Natural killer cell (primary cell): ENCODE measurements around the gene GPR42. TPM values are rescaled to one million over a fixed set of nuclear protein-coding genes. Genes with fewer than 3 reads are reported as not detected.
"Not testable (repeated sequence)": the region's sequence is repeated elsewhere in the genome, so short reads cannot be mapped to it uniquely, and the experiment has no call there.

ENCODE experiments used
- ATAC-seq, 3 donors: fragments of 150-1000 bp in 2 of 3; fragments of 200-7000 bp in 1 of 3; cut with Tn5 transposase; 1 replicate in 1 of 3; 2 replicates in 2 of 3; pipeline ENCODE4 v1.10.0; 2021; ENCODE audit warnings: mild to moderate bottlenecking in 2 of 3, moderate library complexity in 2 of 3
- DNase-seq, 2 donors: peaks; one replicate each; pipeline versions ENCODE4 v3.0.0 to v3.0.0-alpha.2; 2013 to 2021; ENCODE audit warnings: mixed read lengths in 1 of 2
- H3K27ac ChIP-seq: one replicate; pipeline ENCODE4 v1.5.1; 2013; ENCODE audit warnings: mild to moderate bottlenecking, low read length
- H3K27me3 ChIP-seq: one replicate; pipeline ENCODE4 v1.6.1; 2013; ENCODE audit warnings: low read length; ENCODE audit not compliant: control insufficient read depth, insufficient read depth
- H3K36me3 ChIP-seq: one replicate; pipeline ENCODE4 v1.6.1; 2013; ENCODE audit warnings: low read length; ENCODE audit not compliant: control insufficient read depth, insufficient read depth
- H3K4me1 ChIP-seq: one replicate; pipeline ENCODE4 v1.6.1; 2013; ENCODE audit warnings: low read length; ENCODE audit not compliant: control insufficient read depth, insufficient read depth
- H3K4me3 ChIP-seq: one replicate; pipeline ENCODE4 v1.5.1; 2013; ENCODE audit warnings: low read length
- H3K9me3 ChIP-seq: one replicate; pipeline ENCODE4 v1.6.1; 2013; ENCODE audit warnings: low read length; ENCODE audit not compliant: control insufficient read depth, insufficient read depth
- H3K27ac Mint-ChIP-seq, 2 donors: one replicate each; pipeline ENCODE4 v1.8.0; 2022; ENCODE audit warnings: mild to moderate bottlenecking in 2 of 2, mixed read lengths in 2 of 2, moderate library complexity in 1 of 2
- H3K27me3 Mint-ChIP-seq, 2 donors: one replicate each; pipeline ENCODE4 v1.8.0; 2022; ENCODE audit warnings: low read depth in 2 of 2, mixed read lengths in 2 of 2
- H3K36me3 Mint-ChIP-seq: one replicate; pipeline ENCODE4 v1.8.0; 2022; ENCODE audit warnings: mixed read lengths
- H3K4me1 Mint-ChIP-seq, 2 donors: one replicate each; pipeline ENCODE4 v1.8.0; 2022; ENCODE audit warnings: mixed read lengths in 2 of 2
- H3K4me3 Mint-ChIP-seq: one replicate; pipeline ENCODE4 v1.8.0; 2022; ENCODE audit warnings: mild to moderate bottlenecking, moderate library complexity, mixed read lengths
- H3K9me3 Mint-ChIP-seq, 2 donors: one replicate each; pipeline ENCODE4 v1.8.0; 2022; ENCODE audit warnings: mixed read lengths in 2 of 2
- CTCF ChIP-seq: fragments of 200-600 bp; IDR thresholded peaks from one replicate; pipeline ENCODE4 v1.8.0; 2022; ENCODE audit warnings: antibody characterized with exemption
- WGBS: methylation state at CpG from one replicate; pipeline ENCODE4 v1.1.7; 2013; ENCODE audit warnings: missing lambda C conversion rate; ENCODE audit not compliant: insufficient coverage; 5-methylcytosine and 5-hydroxymethylcytosine counted together
- intact Hi-C: fragments of 100-400 bp; cut with micrococcal nuclease; formaldehyde crosslinking; loops from one replicate; pipeline ENCODE4 v1.14.2; 2022
- total RNA-seq, 4 donors: library from RNA; stranded (reverse); fragments of 120-200 nt in 1 of 4; gene quantifications; one replicate each; pipeline versions ENCODE4 v1.2.3 to v1.2.4, GENCODE V29; 2013 to 2022

Gene GPR42
- total RNA-seq, 3 donors from 2014 or later (not counting 1 experiment from before 2014, with no cell fraction given), result 0.19 to 1.5 TPM; not detected in 1

GRCh38 chr19:35354898-35355297 lies 16.0 kb upstream of the GPR42 start:
- WGBS, result 59% methylated on average over 8 of the region's 8 CpGs
- Mint-ChIP-seq H3K4me3 (peak overlapping the region; percentile 21), H3K4me1 (peaks cover 6 to 17% of the 10 kb centered on the region in 2 donors), H3K9me3 (no peaks in the 10 kb centered on the region), H3K27ac (peak overlapping the region in 1 of 2 donors; percentile 33), H3K27me3 (peaks cover 8 to 14% of the 10 kb centered on the region in 2 donors), H3K36me3 (no peaks in the 10 kb centered on the region)
- Histone ChIP-seq H3K36me3 (no peaks in the 10 kb centered on the region), H3K27me3 (no peaks in the 10 kb centered on the region), H3K4me3 (no peak overlapping the region), H3K27ac (no peak overlapping the region), H3K9me3 (no peaks in the 10 kb centered on the region), H3K4me1 (peaks cover 16% of the 10 kb centered on the region)
- ATAC-seq, result peak; percentile 76 to 92 (median 77)
- TF ChIP-seq CTCF, result no peak
- peak in 1 of 2 donors; percentile 27 for DNase-seq
- intact Hi-C loops, result loop anchor here (10.0 kb wide), 1 partner anchor 240 kb away; no protein-coding TSS in a partner anchor

GRCh38 chr19:35355791-35356460 lies 14.9 kb upstream of the GPR42 start:
- H3K4me1 ChIP-seq, result peaks cover 16% of the 10 kb centered on the region
- no peak overlapping the region for H3K27ac Mint-ChIP-seq
- H3K27me3 Mint-ChIP-seq, result peaks cover 8 to 14% of the 10 kb centered on the region in 2 donors

GRCh38 chr19:35357867-35358573 lies 12.8 kb upstream of the GPR42 start, which contains the start of gene FFAR3:
Gene FFAR3 (plus strand): TSS chr19:35358460. CDS start chr19:35358891, 431 bp downstream.
- H3K4me3 Mint-ChIP-seq, result peak within 1 kb of the TSS; percentile 23
- no peak within 1 kb of the TSS for H3K27ac Mint-ChIP-seq
- 45% methylated on average over 13 of the region's 18 CpGs for WGBS

More at GRCh38 chr19:35355791-35356460, 14.9 kb upstream of the GPR42 start:
- no peak overlapping the region for H3K4me3 ChIP-seq
- no peak for ATAC-seq
- no peaks in the 10 kb centered on the region for H3K9me3 ChIP-seq
- 73% methylated on average over 6 of the region's 6 CpGs for WGBS
- Mint-ChIP-seq H3K4me1 (peaks cover 6 to 17% of the 10 kb centered on the region in 2 donors), H3K9me3 (no peaks in the 10 kb centered on the region), H3K36me3 (no peaks in the 10 kb centered on the region), H3K4me3 (no peak overlapping the region)
- no peak for TF ChIP-seq CTCF
- DNase-seq, result no peak
- H3K27ac ChIP-seq, result no peak overlapping the region
- no peaks in the 10 kb centered on the region for H3K36me3 ChIP-seq
- intact Hi-C loops, result loop anchor here (10.0 kb wide), 1 partner anchor 239 kb away; no protein-coding TSS in a partner anchor
- no peaks in the 10 kb centered on the region for H3K27me3 ChIP-seq

GRCh38 chr19:35358834-35359233 lies 12.0 kb upstream of the GPR42 start:
- not testable (repeated sequence) for H3K36me3 Mint-ChIP-seq

More at GRCh38 chr19:35357867-35358573, 12.8 kb upstream of the GPR42 start, which contains the start of gene FFAR3:
- Mint-ChIP-seq H3K9me3 (no peaks in the 10 kb centered on the region), H3K36me3 (no peaks in the 10 kb centered on the region), H3K4me1 (peaks cover 9 to 12% of the 10 kb centered on the region in 2 donors), H3K27me3 (peaks cover 13 to 14% of the 10 kb centered on the region in 2 donors)
- Histone ChIP-seq H3K27ac (no peak within 1 kb of the TSS), H3K4me3 (no peak within 1 kb of the TSS), H3K4me1 (peaks cover 10% of the 10 kb centered on the region), H3K27me3 (no peaks in the 10 kb centered on the region), H3K9me3 (no peaks in the 10 kb centered on the region), H3K36me3 (no peaks in the 10 kb centered on the region)
- ATAC-seq (peak in 1 of 3 donors; percentile 30), DNase-seq (peak in 1 of 2 donors; percentile 33)
- TF ChIP-seq CTCF, result no peak
- intact Hi-C loops, result loop anchor here (10.0 kb wide), 1 partner anchor 237 kb away; no protein-coding TSS in a partner anchor

GRCh38 chr19:35359395-35359794 lies 11.5 kb upstream of the GPR42 start:
- not testable (repeated sequence) for H3K4me1 ChIP-seq, H3K4me3 Mint-ChIP-seq, H3K4me3 ChIP-seq, ATAC-seq, H3K27ac ChIP-seq, H3K36me3 Mint-ChIP-seq, H3K9me3 ChIP-seq, H3K36me3 ChIP-seq, H3K27ac Mint-ChIP-seq, H3K9me3 Mint-ChIP-seq, H3K27me3 ChIP-seq
- DNase-seq, result peak in 1 of 2 donors; percentile 4
- peaks cover 12% of the 10 kb centered on the region in 2 donors for H3K4me1 Mint-ChIP-seq
- H3K27me3 Mint-ChIP-seq, result peaks cover 14% of the 10 kb centered on the region in 2 donors
- WGBS, result 89% methylated on average over 17 of the region's 21 CpGs
- intact Hi-C loops, result loop anchor here (10.0 kb wide), 1 partner anchor 235 kb away; no protein-coding TSS in a partner anchor

More at GRCh38 chr19:35358834-35359233, 12.0 kb upstream of the GPR42 start:
- H3K27ac ChIP-seq, H3K4me1 ChIP-seq, H3K9me3 Mint-ChIP-seq, DNase-seq, H3K27ac Mint-ChIP-seq, H3K27me3 ChIP-seq, H3K4me3 Mint-ChIP-seq, H3K9me3 ChIP-seq, H3K36me3 ChIP-seq, ATAC-seq, H3K4me3 ChIP-seq: not testable (repeated sequence)
- WGBS, result no CpG with 5 or more reads among the region's 16 CpGs
- intact Hi-C loops, result loop anchor here (10.0 kb wide), 1 partner anchor 236 kb away; no protein-coding TSS in a partner anchor
- H3K4me1 Mint-ChIP-seq, result peaks cover 12% of the 10 kb centered on the region in 2 donors
- peaks cover 13 to 14% of the 10 kb centered on the region in 2 donors for H3K27me3 Mint-ChIP-seq
